Left forelimb (tissue), 1 donor: ENCODE data around the gene LRRC4C.

Experiments used
- DNase-seq: peaks from one replicate; pipeline ENCODE4 v3.0.0-alpha.2; 2018; ENCODE audit warnings: low spot score

The LRRC4C gene

GRCh38 chr11:41459465-41460401 is at the start of gene LRRC4C:
LRRC4C (minus strand) TSS chr11:41459652.
- peak; percentile 59 for DNase-seq

GRCh38 chr11:41508121-41508520 is 48.7 kb upstream of the LRRC4C start:
- no peak for DNase-seq

- DNase-seq = no peak
Observed at GRCh38 chr11:41499429-41499828, 40.0 kb upstream of the LRRC4C start.

- no peak for DNase-seq
Observed at GRCh38 chr11:41498726-41499125, 39.3 kb upstream of the LRRC4C start.

- no peak for DNase-seq
Observed at GRCh38 chr11:41497974-41498373, 38.5 kb upstream of the LRRC4C start.

GRCh38 chr11:41494716-41495115 is 35.3 kb upstream of the LRRC4C start:
- DNase-seq = no peak

- DNase-seq = no peak
Observed at GRCh38 chr11:41486424-41486823, 27.0 kb upstream of the LRRC4C start.

- DNase-seq = no peak
Observed at GRCh38 chr11:41483956-41484355, 24.5 kb upstream of the LRRC4C start.

- DNase-seq = no peak
Observed at GRCh38 chr11:41479179-41479578, 19.7 kb upstream of the LRRC4C start.

GRCh38 chr11:41461057-41461681 is 1.7 kb upstream of the LRRC4C start:
- DNase-seq = no peak

GRCh38 chr11:41458641-41459040 is 811 bp downstream of the LRRC4C start:
- DNase-seq = no peak

- no peak for DNase-seq
Observed at GRCh38 chr11:41458154-41458553, 1.3 kb downstream of the LRRC4C start.

- no peak for DNase-seq
Observed at GRCh38 chr11:41457216-41458014, 2.0 kb downstream of the LRRC4C start.

- DNase-seq = no peak
Observed at GRCh38 chr11:41456269-41456668, 3.2 kb downstream of the LRRC4C start.

GRCh38 chr11:41451011-41451410 is 8.4 kb downstream of the LRRC4C start:
- DNase-seq = no peak

- no peak for DNase-seq
Observed at GRCh38 chr11:41449483-41450050, 9.9 kb downstream of the LRRC4C start.

- DNase-seq = no peak
Observed at GRCh38 chr11:41446566-41446965, 12.9 kb downstream of the LRRC4C start.

- no peak for DNase-seq
Observed at GRCh38 chr11:41446107-41446506, 13.3 kb downstream of the LRRC4C start.

- no peak for DNase-seq
Observed at GRCh38 chr11:41437006-41437490, 22.4 kb downstream of the LRRC4C start.

- no peak for DNase-seq
Observed at GRCh38 chr11:41435531-41435930, 23.9 kb downstream of the LRRC4C start.

GRCh38 chr11:41431784-41432183 is 27.7 kb downstream of the LRRC4C start:
- no peak for DNase-seq

- DNase-seq = no peak
Observed at GRCh38 chr11:41419901-41420300, 39.6 kb downstream of the LRRC4C start.
